SK-N-MC (cell line): ENCODE measurements around the gene TCF7L2.

Source experiments
- EZH2 ChIP-seq: fragments of 200-600 bp; sonication (generic); IDR thresholded peaks from one replicate; pipeline ENCODE4 v1.6.1; 2017; ENCODE audit warnings: antibody characterized with exemption
- FOXP2 ChIP-seq: optimal IDR thresholded peaks from 2 replicates; pipeline ENCODE3; 2011; ENCODE audit warnings: mild to moderate bottlenecking, moderate library complexity; ENCODE audit not compliant: insufficient read depth; ENCODE audit errors: extremely low read length, control extremely low read depth
- POLR2AphosphoS5 ChIP-seq: IDR thresholded peaks from 2 replicates; pipeline ENCODE4 v1.6.1; 2012; ENCODE audit warnings: mild to moderate bottlenecking, low read depth, low read length, borderline replicate concordance

DNA sequence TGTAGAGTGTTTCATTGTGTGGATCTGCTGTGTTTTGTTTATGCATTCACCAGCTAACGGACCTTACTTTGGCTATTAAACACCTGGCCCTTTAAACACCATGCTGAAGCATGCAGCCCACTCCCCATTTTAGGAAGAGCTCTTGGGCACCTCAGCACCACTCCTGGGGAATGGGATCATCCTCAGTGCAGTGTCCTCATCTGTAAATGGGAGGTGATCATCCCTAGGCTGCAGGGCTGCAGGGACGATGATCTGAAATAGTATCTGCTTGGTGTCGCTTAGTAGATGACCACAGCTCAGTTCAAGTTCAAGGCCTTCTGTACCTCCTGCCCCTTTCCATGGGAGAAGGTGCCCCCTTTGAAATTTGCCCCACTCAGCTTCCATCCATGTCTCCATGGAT is 229.9 kb downstream of the TCF7L2 start:
- TF ChIP-seq EZH2 (no peak), POLR2AphosphoS5 (no peak), FOXP2 (no peak)
